Body of pancreas (tissue), 4 donors: ENCODE results near the gene NKD1. TPM values are rescaled to one million over a fixed set of nuclear protein-coding genes. Genes with fewer than 3 reads are reported as not detected.

Experiments used
- ATAC-seq: fragments of 150-250 bp; one replicate; pipeline ENCODE4 v1.9.1; 2016
- DNase-seq, 4 donors: peaks; one replicate each; pipeline ENCODE4 v3.0.0-alpha.2; 2019
- H3K27ac ChIP-seq, 4 donors: fragments of 200-600 bp; sonication (generic); 1 replicate in 3 of 4; 2 replicates in 1 of 4; pipeline versions ENCODE4 v1.5.1 to v1.6.1; 2016 to 2019; ENCODE audit warnings: mild to moderate bottlenecking in 1 of 4, mixed read lengths in 1 of 4, moderate library complexity in 1 of 4
- H3K27me3 ChIP-seq, 2 donors: fragments of 200-600 bp; sonication (generic); one replicate each; pipeline ENCODE4 v1.6.0; 2016; ENCODE audit warnings: mild to moderate bottlenecking in 1 of 2
- H3K36me3 ChIP-seq, 2 donors: fragments of 200-600 bp; sonication (generic); replicated peaks in 1 of 2; 2 replicates each; pipeline ENCODE4 v1.5.1; 2016; ENCODE audit warnings: low read depth in 2 of 2; ENCODE audit not compliant: insufficient read depth in 1 of 2
- H3K4me1 ChIP-seq: fragments of 200-600 bp; sonication (generic); one replicate; pipeline ENCODE4 v1.6.0; 2016
- H3K4me3 ChIP-seq, 2 donors: fragments of 200-600 bp; sonication (generic); 1 replicate in 1 of 2; 2 replicates in 1 of 2; pipeline ENCODE4 v1.5.1; 2016 to 2019
- H3K9me3 ChIP-seq, 3 donors: fragments of 200-600 bp; sonication (generic); 1 replicate in 2 of 3; 2 replicates in 1 of 3; pipeline ENCODE4 v1.5.1; 2016
- POLR2A ChIP-seq, 3 donors: fragments of 450-650 bp; IDR thresholded peaks; one replicate each; pipeline ENCODE4 v1.6.1; 2016; ENCODE audit warnings: antibody characterized with exemption in 3 of 3, mild to moderate bottlenecking in 2 of 3
- WGBS, 2 donors: methylation state at CpG; one replicate each; pipeline ENCODE4 v1.1.5; 2017; 5-methylcytosine and 5-hydroxymethylcytosine counted together
- intact Hi-C: fragments of 100-400 bp; cut with DNase I; formaldehyde crosslinking; loops from one replicate; pipeline ENCODE4 v1.15.1; 2023
- total RNA-seq, 2 donors: library from RNA; depleted of rRNA; stranded (reverse); fragments of >200 nt; gene quantifications; one replicate each; pipeline ENCODE4 v1.1.0, GENCODE V29; 2016
- TF ChIP-seq, protein P1 (sequence below), 7 experiments: fragments of 450-650 bp in 4 of 7; fragments of 200-600 bp in 3 of 7; sonication (generic) in 3 of 7; IDR thresholded peaks; one replicate each; pipeline ENCODE4 v1.5.1; 2016 to 2019; ENCODE audit warnings: antibody characterized with exemption in 7 of 7

The NKD1 gene
- total RNA-seq, 2 donors from 2014 or later, result 2.0 to 4.9 TPM

DNA sequence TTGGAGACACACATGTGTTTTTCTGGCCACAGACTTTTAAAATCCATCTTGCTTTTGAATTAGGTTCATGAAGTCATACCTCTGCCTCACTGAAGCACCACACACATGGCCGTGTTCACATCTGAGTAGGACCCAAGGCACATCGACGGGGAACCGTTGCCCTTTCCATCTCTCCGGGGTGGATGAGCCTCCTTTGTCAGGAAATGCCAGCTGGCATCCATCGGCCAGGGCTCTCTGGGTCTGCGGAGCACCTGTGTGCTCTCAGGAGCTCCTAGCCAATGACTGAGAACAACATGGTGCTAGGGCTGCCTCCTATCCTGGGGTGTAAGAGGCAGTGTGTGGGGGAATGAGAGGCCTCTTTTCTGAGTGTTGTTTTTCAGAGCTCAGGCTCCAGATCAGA, 24.5 kb upstream of the NKD1 start:
- WGBS, 2 donors, result 92 to 95% methylated on average over 5 to 7 of the region's 7 CpGs
- ATAC-seq, result no peak
- Histone ChIP-seq H3K27ac (no peak overlapping the region), H3K9me3 (no peaks in the 10 kb centered on the region), H3K27me3 (no peaks in the 10 kb centered on the region), H3K4me1 (no peaks in the 10 kb centered on the region), H3K36me3 (no peaks in the 10 kb centered on the region), H3K4me3 (no peak overlapping the region)
- no peak for TF ChIP-seq POLR2A (IDR thresholded peaks at IDR 0.05)
- TF ChIP-seq, protein P1, sequence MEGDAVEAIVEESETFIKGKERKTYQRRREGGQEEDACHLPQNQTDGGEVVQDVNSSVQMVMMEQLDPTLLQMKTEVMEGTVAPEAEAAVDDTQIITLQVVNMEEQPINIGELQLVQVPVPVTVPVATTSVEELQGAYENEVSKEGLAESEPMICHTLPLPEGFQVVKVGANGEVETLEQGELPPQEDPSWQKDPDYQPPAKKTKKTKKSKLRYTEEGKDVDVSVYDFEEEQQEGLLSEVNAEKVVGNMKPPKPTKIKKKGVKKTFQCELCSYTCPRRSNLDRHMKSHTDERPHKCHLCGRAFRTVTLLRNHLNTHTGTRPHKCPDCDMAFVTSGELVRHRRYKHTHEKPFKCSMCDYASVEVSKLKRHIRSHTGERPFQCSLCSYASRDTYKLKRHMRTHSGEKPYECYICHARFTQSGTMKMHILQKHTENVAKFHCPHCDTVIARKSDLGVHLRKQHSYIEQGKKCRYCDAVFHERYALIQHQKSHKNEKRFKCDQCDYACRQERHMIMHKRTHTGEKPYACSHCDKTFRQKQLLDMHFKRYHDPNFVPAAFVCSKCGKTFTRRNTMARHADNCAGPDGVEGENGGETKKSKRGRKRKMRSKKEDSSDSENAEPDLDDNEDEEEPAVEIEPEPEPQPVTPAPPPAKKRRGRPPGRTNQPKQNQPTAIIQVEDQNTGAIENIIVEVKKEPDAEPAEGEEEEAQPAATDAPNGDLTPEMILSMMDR (IDR thresholded peaks at IDR 0.05), result no peak
- intact Hi-C loops, result no loop called here
- no peak for DNase-seq

DNA sequence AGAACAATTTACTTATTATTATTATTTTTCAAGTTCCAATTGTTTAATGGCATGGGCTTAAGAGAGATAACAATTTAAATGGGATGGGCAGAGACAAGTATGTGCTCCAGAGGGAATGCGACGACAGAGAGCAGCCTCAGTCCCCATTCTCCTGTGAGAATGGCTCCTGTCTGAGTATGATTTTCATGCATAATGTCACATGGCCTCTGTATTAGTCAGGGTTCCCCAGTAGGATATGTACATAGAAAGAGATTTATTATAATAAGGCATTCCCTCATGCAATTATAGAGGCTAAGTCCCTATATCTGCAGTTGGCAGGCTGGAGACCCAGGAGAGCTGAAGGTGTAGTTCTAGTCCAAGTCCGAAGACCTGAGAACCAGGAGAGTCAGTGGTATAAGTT, 22.9 kb upstream of the NKD1 start:
- TF ChIP-seq POLR2A (IDR thresholded peaks at IDR 0.05), result no peak
- TF ChIP-seq, protein P1 (IDR thresholded peaks at IDR 0.05), result no peak
- ATAC-seq, result no peak
- 88 to 90% methylated on average over 3 of the region's 3 CpGs for WGBS, 2 donors
- H3K27me3 ChIP-seq, result no peaks in the 10 kb centered on the region
- H3K9me3 ChIP-seq, result no peaks in the 10 kb centered on the region
- intact Hi-C loops, result no loop called here
- no peak overlapping the region for H3K4me3 ChIP-seq
- H3K36me3 ChIP-seq, result no peaks in the 10 kb centered on the region
- DNase-seq, result no peak
- H3K27ac ChIP-seq, result no peak overlapping the region
- peaks cover 2% of the 10 kb centered on the region for H3K4me1 ChIP-seq

DNA sequence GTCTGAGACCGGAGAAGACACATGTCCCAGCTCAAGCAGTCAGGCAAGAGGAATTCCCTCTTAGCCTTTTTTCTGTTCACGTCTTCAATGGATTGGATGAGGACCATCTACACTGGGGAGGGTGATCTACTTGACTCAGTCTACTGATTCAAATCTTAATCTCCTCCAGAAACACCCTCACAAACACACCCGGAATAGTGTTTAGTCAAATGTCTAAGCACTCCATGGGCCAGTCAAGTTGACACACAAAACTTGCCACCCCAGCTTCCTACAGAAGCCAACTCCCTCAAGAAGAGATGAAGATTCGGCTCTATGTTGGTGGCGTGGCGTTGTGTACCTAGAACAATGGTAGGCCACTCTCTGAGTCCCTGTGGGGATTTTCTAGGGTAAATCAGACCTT, 22.5 kb upstream of the NKD1 start:
- H3K9me3 ChIP-seq, result no peaks in the 10 kb centered on the region
- no peak overlapping the region for H3K4me3 ChIP-seq
- no peak for TF ChIP-seq POLR2A (IDR thresholded peaks at IDR 0.05)
- TF ChIP-seq, protein P1 (IDR thresholded peaks at IDR 0.05), result no peak
- no peak for DNase-seq
- no peaks in the 10 kb centered on the region for H3K36me3 ChIP-seq
- H3K4me1 ChIP-seq, result peaks cover 6% of the 10 kb centered on the region
- H3K27ac ChIP-seq, result no peak overlapping the region
- intact Hi-C loops, result no loop called here
- no peak for ATAC-seq
- 84 to 86% methylated on average over 6 of the region's 6 CpGs for WGBS, 2 donors
- H3K27me3 ChIP-seq, result no peaks in the 10 kb centered on the region

DNA sequence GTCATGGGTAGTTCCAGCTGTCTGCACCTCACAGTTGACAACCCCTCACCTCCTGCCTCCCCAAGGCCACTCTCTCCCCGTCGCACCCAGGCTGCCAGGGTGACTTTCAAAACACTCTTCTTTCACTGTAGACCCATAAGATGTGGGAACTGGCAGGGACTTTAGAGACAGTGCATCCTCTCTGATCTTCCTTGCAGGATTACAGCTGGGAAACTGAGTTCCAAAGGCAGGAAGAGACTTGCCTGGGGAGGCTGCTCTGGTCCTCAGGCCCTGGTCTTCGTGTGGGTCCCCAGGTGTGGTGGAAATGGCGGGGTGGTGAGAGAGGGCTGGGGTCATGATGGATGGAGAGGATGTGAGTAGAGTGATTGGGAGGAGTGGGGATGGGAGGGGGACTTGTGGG, 21.9 kb upstream of the NKD1 start:
- Histone ChIP-seq H3K36me3 (no peaks in the 10 kb centered on the region), H3K4me3 (no peak overlapping the region), H3K4me1 (peaks cover 9% of the 10 kb centered on the region), H3K27ac (no peak overlapping the region), H3K27me3 (no peaks in the 10 kb centered on the region), H3K9me3 (no peaks in the 10 kb centered on the region)
- intact Hi-C loops, result no loop called here
- ATAC-seq, result no peak
- DNase-seq, result no peak
- TF ChIP-seq, protein P1 (IDR thresholded peaks at IDR 0.05), result no peak
- TF ChIP-seq POLR2A (IDR thresholded peaks at IDR 0.05), result no peak
- WGBS, 2 donors, result 63 to 73% methylated on average over 4 of the region's 4 CpGs

DNA sequence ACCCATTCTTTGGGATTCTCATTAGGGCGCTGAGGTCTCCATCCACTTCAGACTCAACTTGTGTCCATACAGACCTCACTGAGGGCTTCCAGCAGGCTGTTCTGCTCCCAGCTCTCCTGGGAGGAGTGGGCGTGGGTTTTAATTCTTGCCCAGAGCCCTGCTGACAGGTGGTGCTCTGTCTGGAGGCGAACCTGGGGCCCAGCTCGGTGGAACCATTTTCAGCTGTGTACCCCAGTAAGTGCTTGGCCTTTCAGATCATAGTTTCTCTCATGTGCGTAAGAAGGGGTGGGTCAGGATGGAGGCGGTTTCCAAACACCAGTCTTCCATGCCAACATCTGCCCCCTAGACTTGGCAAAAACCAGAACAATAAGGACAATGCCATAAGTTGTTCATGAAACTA, 21.4 kb upstream of the NKD1 start:
- Histone ChIP-seq H3K27me3 (no peaks in the 10 kb centered on the region), H3K4me1 (peaks cover 9% of the 10 kb centered on the region), H3K9me3 (no peaks in the 10 kb centered on the region), H3K27ac (no peak overlapping the region), H3K4me3 (no peak overlapping the region), H3K36me3 (no peaks in the 10 kb centered on the region)
- no peak for DNase-seq
- no peak for ATAC-seq
- 80 to 93% methylated on average over 6 of the region's 6 CpGs for WGBS, 2 donors
- TF ChIP-seq, protein P1 (IDR thresholded peaks at IDR 0.05), result no peak
- TF ChIP-seq POLR2A (IDR thresholded peaks at IDR 0.05), result no peak
- intact Hi-C loops, result no loop called here
